B cell (primary cell): ENCODE data around the gene CRAMP1. TPM values are rescaled to one million over a fixed set of nuclear protein-coding genes. Genes with fewer than 3 reads are reported as not detected.
"Not testable (repeated sequence)": the region's sequence is repeated elsewhere in the genome, so short reads cannot be mapped to it uniquely, and the experiment has no call there.

Experiments used
- ATAC-seq: fragments of 200-7000 bp; cut with Tn5 transposase; one replicate; pipeline ENCODE4 v1.10.0; 2021; ENCODE audit warnings: low read depth, mild to moderate bottlenecking, moderate number of reproducible peaks, moderate library complexity
- CTCF ChIA-PET: fragments of 350-600 bp; sonication (Branson Sonifier 250); formaldehyde crosslinking; loops from one replicate; lab custom pipeline; 2021; ENCODE audit warnings: antibody characterized with exemption, inconsistent platforms; lab: Charles Lee
- POLR2A ChIA-PET: fragments of 350-600 bp; sonication (Branson Sonifier 250); formaldehyde crosslinking; loops from one replicate; lab custom pipeline; 2021; ENCODE audit warnings: antibody characterized with exemption; lab: Charles Lee
- DNase-seq: peaks from one replicate; pipeline ENCODE4 v3.0.0; 2013
- H2AFZ ChIP-seq: 2 replicates; pipeline ENCODE4 v1.6.1; 2012; ENCODE audit warnings: mild to moderate bottlenecking, low read depth, low read length; ENCODE audit not compliant: insufficient read depth, poor library complexity, severe bottlenecking
- H3K27ac ChIP-seq, 2 donors: 1 replicate in 1 of 2; 2 replicates in 1 of 2; pipeline ENCODE4 v1.5.1; 2012 to 2013; ENCODE audit warnings: low read length in 2 of 2, mild to moderate bottlenecking in 2 of 2, moderate library complexity in 1 of 2
- H3K27me3 ChIP-seq, 4 experiments: fragments of 200-600 bp in 1 of 4; sonication (generic) in 1 of 4; replicated peaks in 1 of 4; 1 replicate in 2 of 4; 2 replicates in 2 of 4; pipeline versions ENCODE4 v1.6.1 to v1.7.0; 2013 to 2016; ENCODE audit warnings: low read length in 3 of 4, mild to moderate bottlenecking in 2 of 4, mixed read lengths in 1 of 4, moderate library complexity in 1 of 4; ENCODE audit not compliant: insufficient read depth in 4 of 4, control insufficient read depth in 3 of 4; ENCODE audit errors: control extremely low read depth in 1 of 4
- H3K36me3 ChIP-seq, 2 experiments: replicated peaks in 1 of 2; 1 replicate in 1 of 2; 2 replicates in 1 of 2; pipeline versions ENCODE4 v1.6.1 to v1.7.1; 2013; ENCODE audit warnings: low read length in 1 of 2; ENCODE audit not compliant: insufficient read depth in 2 of 2, control insufficient read depth in 1 of 2; ENCODE audit errors: control extremely low read depth in 1 of 2, extremely low read depth in 1 of 2
- H3K4me1 ChIP-seq, 2 donors: fragments of 200-600 bp in 1 of 2; sonication (generic) in 1 of 2; 1 replicate in 1 of 2; 2 replicates in 1 of 2; pipeline versions ENCODE4 v1.5.1 to v1.6.1; 2013 to 2017; ENCODE audit warnings: low read length in 2 of 2; ENCODE audit not compliant: control insufficient read depth in 2 of 2, insufficient read depth in 2 of 2
- H3K4me2 ChIP-seq: replicated peaks from 2 replicates; pipeline ENCODE3; 2012; ENCODE audit warnings: mild to moderate bottlenecking, low read depth, low read length; ENCODE audit not compliant: poor library complexity, severe bottlenecking
- H3K4me3 ChIP-seq, 5 experiments: fragments of 200-600 bp in 1 of 5; sonication (generic) in 1 of 5; 1 replicate in 3 of 5; 2 replicates in 2 of 5; pipeline versions ENCODE4 v1.5.1 to v1.7.0; 2011 to 2016; ENCODE audit warnings: low read length in 4 of 5, mild to moderate bottlenecking in 4 of 5, low read depth in 2 of 5, control low read depth in 1 of 5, moderate library complexity in 1 of 5; ENCODE audit not compliant: insufficient read depth in 1 of 5; ENCODE audit errors: control extremely low read depth in 1 of 5, extremely low read depth in 1 of 5
- H3K79me2 ChIP-seq: fragments of 200-600 bp; sonication (generic); one replicate; pipeline ENCODE4 v1.6.0; 2016; ENCODE audit warnings: low read length; ENCODE audit not compliant: control insufficient read depth, insufficient read depth
- H3K9ac ChIP-seq: fragments of 200-600 bp; sonication (generic); 2 replicates; pipeline ENCODE4 v1.6.1; 2017; ENCODE audit warnings: mild to moderate bottlenecking, low read length, moderate library complexity
- H3K9me3 ChIP-seq, 3 donors: one replicate each; pipeline versions ENCODE4 v1.6.1 to v1.7.1; 2013; ENCODE audit warnings: low read length in 2 of 3; ENCODE audit not compliant: control insufficient read depth in 2 of 3, insufficient read depth in 1 of 3; ENCODE audit errors: control extremely low read depth in 1 of 3
- H4K20me1 ChIP-seq: 2 replicates; pipeline ENCODE4 v1.6.0; 2012; ENCODE audit warnings: mild to moderate bottlenecking, low read length; ENCODE audit not compliant: insufficient read depth, control insufficient read depth, poor library complexity, severe bottlenecking
- H3K27ac Mint-ChIP-seq: one replicate; pipeline ENCODE4 v1.8.0; 2021; ENCODE audit warnings: mixed read lengths
- H3K27me3 Mint-ChIP-seq: one replicate; pipeline ENCODE4 v1.8.0; 2021; ENCODE audit warnings: mixed read lengths
- H3K4me1 Mint-ChIP-seq: one replicate; pipeline ENCODE4 v1.8.0; 2021; ENCODE audit warnings: mixed read lengths
- H3K4me3 Mint-ChIP-seq: one replicate; pipeline ENCODE4 v1.8.0; 2021; ENCODE audit warnings: mixed read lengths
- H3K9me3 Mint-ChIP-seq: one replicate; pipeline ENCODE4 v1.8.0; 2022; ENCODE audit warnings: mixed read lengths; ENCODE audit not compliant: insufficient read depth
- CTCF ChIP-seq: fragments of 200-600 bp; IDR thresholded peaks from one replicate; pipeline ENCODE4 v1.8.0; 2022; ENCODE audit warnings: antibody characterized with exemption, mild to moderate bottlenecking
- EZH2 ChIP-seq: IDR thresholded peaks from 2 replicates; pipeline ENCODE4 v1.6.1; 2012; ENCODE audit warnings: borderline replicate concordance, low read depth, mild to moderate bottlenecking, moderate library complexity, low read length; ENCODE audit not compliant: insufficient read depth, poor library complexity, severe bottlenecking
- WGBS: methylation state at CpG from one replicate; pipeline ENCODE4 v1.1.5; 2013; ENCODE audit warnings: missing lambda C conversion rate; ENCODE audit not compliant: insufficient coverage; 5-methylcytosine and 5-hydroxymethylcytosine counted together
- intact Hi-C: fragments of 100-400 bp; cut with micrococcal nuclease; formaldehyde crosslinking; loops from one replicate; pipeline ENCODE4 v1.10.0; 2022
- polyA plus RNA-seq: library from polyadenylated mRNA; depleted of rRNA; stranded (reverse); fragments of >200 nt; gene quantifications from 2 replicates; pipeline ENCODE4 v1.2.3, GENCODE V29; 2012
- total RNA-seq, 2 donors: library from RNA; stranded (reverse); fragments of 120-200 nt in 1 of 2; gene quantifications; 1 replicate in 1 of 2; 2 replicates in 1 of 2; pipeline versions ENCODE4 v1.2.3 to v1.2.4, GENCODE V29; 2013 to 2022

The CRAMP1 gene
- total and polyA plus RNA-seq, 2 donors (not counting 1 experiment from before 2014, with no cell fraction given) = 21.0 to 33.9 TPM

DNA sequence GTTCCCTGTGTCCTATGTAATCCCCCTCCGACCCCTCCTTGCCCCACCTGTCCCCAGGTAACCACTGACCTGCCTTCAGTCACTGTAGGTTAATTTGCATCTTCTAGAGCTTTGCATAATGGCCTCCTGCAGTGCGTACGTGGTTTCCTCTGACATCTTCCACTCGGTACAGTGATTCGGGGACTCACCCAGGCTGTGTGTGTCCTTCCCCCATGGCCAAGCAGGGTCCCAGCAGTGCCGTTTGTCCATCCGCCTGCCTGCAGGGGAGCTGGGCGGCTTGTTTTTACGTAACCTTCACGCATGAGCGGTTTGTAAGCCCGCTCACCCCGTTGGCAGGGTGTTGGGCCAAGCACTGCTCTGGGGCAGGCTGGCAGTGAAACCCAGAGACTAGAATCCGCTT, 101.8 kb downstream of the CRAMP1 start:
- Mint-ChIP-seq H3K4me3 (peak overlapping the region; percentile 85), H3K4me1 (peaks cover 57% of the 10 kb centered on the region), H3K9me3 (no peaks in the 10 kb centered on the region), H3K27me3 (no peaks in the 10 kb centered on the region), H3K27ac (peak overlapping the region; percentile 98)
- H3K9me3 ChIP-seq = peaks cover 0 to 8% (median 0%) of the 10 kb centered on the region in 3 donors
- peak; percentile 91 for ATAC-seq
- peak; percentile 93 for DNase-seq
- peak overlapping the region; percentile 59 for H3K4me2 ChIP-seq
- peak overlapping the region in 4 of 5 experiments; percentile 7 to 40 (median 26) for H3K4me3 ChIP-seq
- POLR2A ChIA-PET = interaction anchor here (0.5 to 1.2 kb wide), 3 partner anchors 8 to 91 kb away, joined by 3 to 9 read pairs (median 4); partner anchors contain the start of genes JPT2 and MAPK8IP3
- H3K4me1 ChIP-seq = peaks cover 65 to 80% of the 10 kb centered on the region in 2 donors
- 32% methylated on average over 14 of the region's 14 CpGs for WGBS
- peaks cover 0 to 8% of the 10 kb centered on the region in 2 experiments for H3K36me3 ChIP-seq
- peak overlapping the region; percentile 53 for H3K9ac ChIP-seq
- no peak overlapping the region for H2AFZ ChIP-seq
- H4K20me1 ChIP-seq = peaks cover 16% of the 10 kb centered on the region
- peak overlapping the region; percentile 90 to 98 for H3K27ac ChIP-seq
- no peak for TF ChIP-seq CTCF
- TF ChIP-seq EZH2 = no peak
- intact Hi-C loops = loop anchor here (1.0 kb wide), 1 partner anchor 8 kb away; the partner anchor contains the start of gene MAPK8IP3
- H3K27me3 ChIP-seq = no peaks in the 10 kb centered on the region
- CTCF ChIA-PET = interaction anchor here (0.6 to 1.2 kb wide), 5 partner anchors 8 to 290 kb away, joined by 3 to 4 read pairs (median 3); partner anchors contain the start of genes MAPK8IP3, NUBP2 and SPSB3
- H3K79me2 ChIP-seq = peaks cover 100% of the 10 kb centered on the region

- H3K27me3 Mint-ChIP-seq = no peaks in the 10 kb centered on the region
- Histone ChIP-seq H3K4me2 (no peak overlapping the region), H3K79me2 (peaks cover 94% of the 10 kb centered on the region), H3K27ac (peak overlapping the region; percentile 90 to 98), H3K27me3 (no peaks in the 10 kb centered on the region), H2AFZ (no peak overlapping the region), H3K4me1 (peaks cover 78 to 93% of the 10 kb centered on the region in 2 donors), H4K20me1 (peaks cover 9% of the 10 kb centered on the region), H3K9me3 (peaks cover 0 to 8% (median 0%) of the 10 kb centered on the region in 3 donors), H3K36me3 (peaks cover 0 to 6% of the 10 kb centered on the region in 2 experiments), H3K4me3 (no peak overlapping the region), H3K9ac (no peak overlapping the region)
- peak overlapping the region; percentile 80 for H3K27ac Mint-ChIP-seq
- ATAC-seq (no peak), DNase-seq (no peak)
- TF ChIP-seq CTCF = no peak
- TF ChIP-seq EZH2 = no peak
- H3K9me3 Mint-ChIP-seq = no peaks in the 10 kb centered on the region
- ChIA-PET CTCF (interaction anchor here (1.0 kb wide), 1 partner anchor 9 kb away, joined by 8 read pairs; the partner anchor contains the start of gene MAPK8IP3), POLR2A (no interaction called here)
- H3K4me1 Mint-ChIP-seq = peaks cover 62% of the 10 kb centered on the region
- intact Hi-C loops = no loop called here
- peak overlapping the region; percentile 29 for H3K4me3 Mint-ChIP-seq
- 100% methylated on average over 6 of the region's 12 CpGs for WGBS
Observed at GRCh38 chr16:1715220-1715619, 103.1 kb downstream of the CRAMP1 start.

- peaks cover 78 to 94% of the 10 kb centered on the region in 2 donors for H3K4me1 ChIP-seq
- H3K27ac Mint-ChIP-seq, H2AFZ ChIP-seq, ATAC-seq, H3K4me3 Mint-ChIP-seq, H3K4me3 ChIP-seq, H3K27me3 Mint-ChIP-seq, intact Hi-C loops, H3K9me3 ChIP-seq, H3K9me3 Mint-ChIP-seq, H3K27me3 ChIP-seq, DNase-seq, H3K9ac ChIP-seq, H3K36me3 ChIP-seq, H4K20me1 ChIP-seq: not testable (repeated sequence)
- ChIA-PET CTCF (interaction anchor here (0.7 to 3.0 kb wide), 2 partner anchors 9 to 12 kb away, joined by 3 to 11 read pairs; partner anchors contain the start of gene MAPK8IP3), POLR2A (interaction anchor here (0.6 to 0.7 kb wide), 2 partner anchors 386 to 1148 kb away, joined by 4 read pairs; no protein-coding TSS in a partner anchor)
- 89% methylated on average over 6 of the region's 10 CpGs for WGBS
- peaks cover 91% of the 10 kb centered on the region for H3K79me2 ChIP-seq
- peak overlapping the region; percentile 58 for H3K4me2 ChIP-seq
- H3K4me1 Mint-ChIP-seq = peaks cover 58% of the 10 kb centered on the region
- H3K27ac ChIP-seq = peak overlapping the region; percentile 62 to 73
Observed at GRCh38 chr16:1718236-1718635, 106.1 kb downstream of the CRAMP1 start.
